ENCODE results near the gene SHOX.

SHOX gene

DNA sequence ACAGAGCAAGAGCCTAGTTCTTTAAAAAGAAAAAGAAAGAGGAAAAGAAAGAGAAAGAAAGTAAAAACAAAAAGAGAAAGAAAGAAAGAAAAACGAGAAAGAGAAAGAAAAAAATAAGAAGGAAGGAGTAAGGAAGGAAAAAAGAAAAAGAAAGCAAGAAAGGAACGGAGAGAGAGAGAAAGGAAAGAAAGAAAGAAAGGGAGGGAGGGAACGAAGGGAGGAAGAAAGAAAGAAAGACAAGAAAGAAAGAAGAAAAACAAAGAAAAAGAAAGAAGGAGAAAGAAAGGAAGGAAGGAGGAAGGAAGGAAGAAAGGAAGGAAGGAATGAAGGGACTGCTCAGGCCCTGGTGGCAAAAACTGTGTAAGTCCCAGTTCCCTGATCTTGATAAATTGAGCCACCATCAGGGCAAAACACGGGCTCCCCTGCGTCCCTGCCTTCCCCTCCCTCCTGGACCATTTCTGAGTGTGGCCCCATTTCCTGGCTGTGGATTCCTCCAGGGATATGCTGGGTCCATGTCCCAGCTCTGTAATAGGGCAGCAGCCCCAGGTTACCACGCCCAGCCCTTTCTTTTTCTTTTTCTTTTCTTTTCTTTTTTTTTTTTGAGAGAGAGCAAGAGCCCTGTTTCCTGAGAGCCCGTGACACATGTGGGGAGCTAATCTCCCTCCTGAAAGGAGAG lies 44.8 kb downstream of the SHOX start:
- no peak for DNase-seq

- DNase-seq: no peak
These were observed 45.3 kb downstream of the SHOX start for GRCh38 chrX:675955-676295.

DNA sequence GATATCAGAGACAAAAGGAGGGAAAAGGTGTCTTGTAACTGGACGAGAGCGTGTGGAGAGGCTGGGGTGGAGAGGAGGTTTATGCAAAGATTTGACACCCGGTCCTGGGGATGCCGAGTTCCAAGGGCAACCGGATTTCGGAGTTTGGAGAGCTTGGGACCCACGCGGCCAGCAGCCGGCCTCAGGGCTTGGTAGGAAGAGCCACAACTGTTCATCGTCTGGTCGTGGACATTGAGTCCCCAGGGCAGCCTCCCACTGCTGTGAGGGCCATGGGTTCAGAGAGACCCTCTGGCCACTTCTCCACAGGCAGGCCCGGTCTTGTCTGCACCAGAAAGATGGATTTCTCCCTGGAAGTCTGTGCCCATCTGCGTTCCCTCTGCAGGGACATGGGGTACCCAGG lies 46.8 kb downstream of the SHOX start:
- no peak for DNase-seq

GRCh38 chrX:679291-679979 lies 48.8 kb downstream of the SHOX start:
- DNase-seq: no peak

- no peak for DNase-seq
These were observed 49.5 kb downstream of the SHOX start for GRCh38 chrX:680062-680461.

DNA sequence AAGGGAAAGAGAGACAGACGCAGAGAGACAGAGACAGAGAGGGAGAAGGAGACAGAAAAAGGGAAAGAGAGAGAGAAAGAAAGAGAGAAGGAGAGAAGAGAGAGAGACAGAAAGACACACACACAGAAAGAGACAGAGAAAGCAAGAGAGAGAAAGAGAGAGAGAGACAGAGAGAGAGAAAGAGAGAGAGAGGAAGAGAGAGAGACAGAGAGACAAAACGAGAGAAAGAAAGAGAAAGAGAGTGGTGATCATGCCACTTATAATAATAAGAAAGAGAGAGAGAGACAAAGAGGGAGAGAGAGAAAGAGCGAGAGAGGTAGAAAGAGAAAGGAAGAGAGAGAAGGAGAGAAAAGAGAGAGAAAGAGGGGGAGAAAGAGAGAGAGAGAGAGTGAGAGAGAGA lies 51.4 kb downstream of the SHOX start:
- no peak for DNase-seq

GRCh38 chrX:682892-683291 lies 52.3 kb downstream of the SHOX start:
- no peak for DNase-seq

DNA sequence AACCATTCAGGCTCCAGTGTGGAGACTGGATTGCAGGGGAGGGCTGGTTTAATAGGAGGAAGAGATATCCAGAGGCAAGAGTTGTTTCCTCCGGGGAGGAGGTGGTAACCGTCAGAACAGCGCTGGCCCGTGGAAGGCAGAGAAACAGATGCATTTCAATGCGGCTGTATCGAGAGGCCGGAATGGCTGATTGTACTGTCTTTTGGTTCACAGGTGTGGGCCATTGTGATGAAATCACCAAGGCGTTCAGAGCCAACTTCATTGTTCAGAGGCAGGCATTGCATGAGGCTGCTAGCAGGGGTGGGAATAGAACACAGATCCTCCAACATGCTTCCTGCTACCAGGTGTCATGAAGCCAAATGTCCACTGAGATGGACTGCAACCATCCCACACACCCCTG lies 53.0 kb downstream of the SHOX start:
- DNase-seq: no peak

DNA sequence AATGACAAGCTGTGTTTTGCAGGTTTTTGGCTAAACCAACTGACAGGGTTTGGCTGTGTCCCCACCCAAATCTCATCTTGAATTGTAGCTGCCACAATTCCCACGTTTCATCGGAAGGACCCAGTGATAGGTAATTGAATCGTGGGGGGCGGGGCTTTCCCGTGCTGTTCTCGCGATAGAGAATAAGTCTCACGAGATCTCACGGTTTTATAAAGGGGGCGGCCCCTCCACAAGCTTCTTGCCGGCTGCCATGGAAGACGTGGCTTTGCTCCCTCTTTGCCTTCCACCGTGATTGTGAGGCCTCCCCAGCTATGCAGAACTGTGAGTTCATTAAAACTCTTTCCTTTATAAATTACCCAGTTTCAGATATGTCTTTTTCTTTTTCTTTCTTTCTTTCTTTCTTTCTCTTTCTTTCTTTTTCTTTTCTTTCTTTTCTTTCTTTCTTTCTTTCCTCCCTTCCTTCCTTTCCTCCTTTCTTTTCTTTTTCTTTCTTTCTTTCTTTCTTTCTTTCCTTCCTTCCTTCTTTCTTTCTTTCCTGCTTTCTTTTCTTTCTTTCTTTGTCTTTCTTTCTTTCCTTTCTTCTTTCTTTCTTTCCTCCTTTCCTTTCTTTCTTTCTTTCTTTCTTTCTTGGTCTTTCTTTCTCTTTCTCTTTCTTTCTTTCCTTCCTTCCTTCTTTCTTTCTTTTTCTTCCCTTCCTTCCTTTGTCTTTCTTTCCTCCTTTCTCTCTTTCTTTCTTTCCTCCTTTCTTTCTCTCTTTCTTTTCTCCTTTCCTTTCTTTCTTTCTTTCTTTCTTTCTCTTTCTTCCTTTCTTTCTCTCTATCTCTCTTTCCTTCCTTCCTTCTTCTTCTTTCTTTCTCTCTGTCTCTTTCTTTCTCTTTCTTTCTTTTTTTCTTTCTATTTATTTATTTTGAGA lies 54.8 kb downstream of the SHOX start:
- no peak for DNase-seq

GRCh38 chrX:689983-690382 lies 59.4 kb downstream of the SHOX start:
- no peak for DNase-seq

DNA sequence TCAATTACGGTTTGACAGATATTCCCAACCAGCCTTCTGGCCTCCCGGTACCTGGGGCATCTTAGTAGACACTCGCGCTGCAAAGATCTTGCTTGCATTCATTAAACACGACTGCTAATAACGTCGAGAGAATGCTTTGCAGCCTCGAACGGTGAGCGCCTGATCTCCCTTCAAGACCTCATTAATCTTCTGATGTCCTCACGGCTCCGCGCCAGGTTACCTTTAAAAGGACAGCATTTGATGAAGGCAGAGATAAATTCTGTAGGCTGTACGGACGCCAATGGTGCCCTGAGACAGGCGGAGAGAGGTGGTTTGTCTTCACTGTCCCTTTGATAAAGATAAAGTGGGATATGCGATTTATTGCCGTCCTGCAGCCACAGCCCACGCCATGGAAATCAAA lies 64.2 kb downstream of the SHOX start:
- no peak for DNase-seq

- no peak for DNase-seq
These were observed 67.6 kb downstream of the SHOX start for GRCh38 chrX:698206-698605.

DNA sequence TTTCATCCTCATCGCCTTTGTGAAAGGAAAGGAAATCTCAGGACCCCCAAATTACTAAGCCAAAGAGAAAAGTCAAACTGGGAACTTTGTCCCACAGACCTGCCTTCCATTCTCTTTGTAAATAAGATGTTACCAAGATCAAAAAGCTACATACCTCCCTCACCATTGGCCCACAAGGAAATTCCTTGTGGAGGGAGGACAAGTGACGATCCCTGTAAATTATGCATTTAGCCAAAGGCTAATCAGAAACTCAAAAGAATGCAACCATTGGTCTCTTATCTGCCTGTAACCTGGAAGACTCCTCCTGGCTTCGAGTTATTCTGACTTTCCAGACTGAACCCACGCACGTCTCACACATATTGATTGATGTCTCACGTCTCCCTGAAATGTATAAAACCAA lies 70.3 kb downstream of the SHOX start:
- no peak for DNase-seq

GRCh38 chrX:701673-702072 lies 71.1 kb downstream of the SHOX start:
- DNase-seq: no peak

- no peak for DNase-seq
These were observed 72.9 kb downstream of the SHOX start for GRCh38 chrX:703466-703865.

DNA sequence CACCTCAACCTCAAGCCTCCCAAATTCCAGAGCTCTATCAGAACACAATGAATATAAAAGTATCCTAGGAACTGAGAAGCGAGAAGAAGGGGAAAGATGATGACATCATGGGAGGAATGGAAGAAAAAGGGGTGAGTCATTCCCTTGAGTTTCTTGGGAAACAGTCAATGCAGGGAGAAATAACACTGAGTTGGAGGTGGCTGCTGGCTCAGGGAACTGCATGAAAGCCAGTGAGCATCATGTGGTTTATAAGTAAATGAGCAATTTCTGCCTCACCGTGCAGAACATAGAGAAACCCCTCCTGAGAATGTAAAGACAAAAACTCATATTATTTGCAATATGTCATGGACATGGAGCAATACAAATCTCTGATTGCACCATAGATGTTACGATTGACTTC lies 73.3 kb downstream of the SHOX start:
- DNase-seq: no peak
